GM12892 (cell line): Measurements from ENCODE around the gene P2RY12.
"Not testable (repeated sequence)": the region's sequence is repeated elsewhere in the genome, so short reads cannot be mapped to it uniquely, and the experiment has no call there.

Experiments used
- DNase-seq: peaks from one replicate; pipeline ENCODE4 v3.0.0; 2011; ENCODE audit not compliant: insufficient read length
- FAIRE-seq: peaks from 2 replicates; lab custom pipeline; 2011; peaks lifted over from hg19 to GRCh38; lab: Jason Lieb, UNC
- POLR2A ChIP-seq: IDR thresholded peaks from 2 replicates; pipeline ENCODE4 v1.6.1; 2011; ENCODE audit warnings: low read depth, low read length, control low read depth
- POLR2AphosphoS5 ChIP-seq: IDR thresholded peaks from 2 replicates; pipeline ENCODE4 v1.6.1; 2011; ENCODE audit warnings: low read depth, low read length, control low read depth
- TAF1 ChIP-seq: IDR thresholded peaks from 2 replicates; pipeline ENCODE4 v1.6.1; 2011; ENCODE audit warnings: low read depth, mild to moderate bottlenecking, control low read depth, low read length, borderline replicate concordance

The P2RY12 gene

DNA sequence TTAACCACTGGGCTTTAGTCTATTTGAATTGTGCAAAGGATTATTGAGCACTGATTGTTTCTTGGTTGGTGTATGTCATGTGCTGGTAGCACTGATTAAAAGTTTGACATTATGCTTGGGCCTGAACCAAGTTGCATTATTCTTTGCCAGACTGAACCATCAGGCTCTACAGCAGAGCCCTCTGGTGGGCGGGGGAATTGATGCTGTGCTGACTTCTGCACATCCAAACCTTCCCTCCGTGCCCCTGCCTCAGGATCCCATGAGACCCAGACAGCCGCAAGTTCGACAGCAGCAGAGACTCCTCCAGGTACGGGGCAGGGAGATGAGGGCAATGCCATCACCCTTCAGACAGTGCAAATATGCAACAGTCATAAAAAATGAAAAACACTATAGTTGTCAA, 28.4 kb upstream of the P2RY12 start:
- TF ChIP-seq POLR2A (no peak), TAF1 (no peak), POLR2AphosphoS5 (no peak)
- no peak for FAIRE-seq
- no peak for DNase-seq

DNA sequence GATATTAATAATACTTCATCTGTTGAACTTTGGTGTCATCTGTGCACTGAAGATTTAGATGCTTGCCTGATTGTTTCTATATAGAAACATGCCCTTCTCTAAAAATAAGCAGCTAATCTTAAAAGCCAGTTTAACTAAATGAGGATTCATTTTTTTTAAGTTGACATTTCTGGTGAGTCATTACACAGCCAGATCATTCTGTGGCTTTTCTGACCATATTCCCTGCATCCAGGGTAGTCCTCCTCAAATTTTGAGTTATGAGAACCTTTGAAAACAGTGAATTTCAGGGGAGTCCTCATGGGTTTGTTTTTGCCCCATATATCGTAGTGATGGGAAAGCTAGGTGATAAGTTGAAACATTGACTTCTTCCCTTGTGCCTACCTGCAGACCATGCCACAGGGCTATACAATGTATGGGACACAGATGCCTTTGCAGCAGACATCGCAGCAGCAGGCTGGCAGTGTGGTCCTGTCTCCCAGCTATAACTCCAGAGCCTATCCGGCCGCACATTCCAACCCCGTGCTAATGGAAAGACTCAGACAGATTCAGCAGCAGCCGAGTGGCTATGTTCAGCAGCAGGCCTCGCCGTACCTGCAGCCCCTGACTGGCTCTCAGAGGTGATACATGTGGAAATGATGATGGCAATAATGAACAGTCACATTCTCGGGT, 26.5 kb upstream of the P2RY12 start:
- TF ChIP-seq POLR2AphosphoS5 (no peak), POLR2A (no peak), TAF1 (no peak)
- no peak for FAIRE-seq
- no peak for DNase-seq

DNA sequence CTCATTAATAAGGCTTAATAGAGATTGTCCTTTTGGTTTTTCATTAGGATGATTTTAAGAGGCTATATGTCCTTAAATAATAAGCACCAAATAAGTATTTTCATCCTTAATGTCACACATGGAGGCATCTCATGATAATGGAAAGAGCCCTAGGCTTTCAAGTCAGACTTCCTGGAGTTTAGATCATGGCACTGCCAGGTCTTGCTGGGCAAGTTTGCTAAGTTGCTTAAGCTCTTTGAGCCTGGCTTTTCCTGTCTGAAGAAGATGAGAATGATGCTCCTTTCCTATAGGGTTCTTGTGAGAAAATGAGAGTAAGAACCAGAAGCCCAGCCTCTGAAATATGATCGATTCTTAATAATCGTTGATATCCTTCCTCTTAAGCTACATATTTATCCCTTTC, 23.4 kb upstream of the P2RY12 start:
- TF ChIP-seq POLR2AphosphoS5 (no peak), TAF1 (no peak), POLR2A (no peak)
- no peak for FAIRE-seq

DNA sequence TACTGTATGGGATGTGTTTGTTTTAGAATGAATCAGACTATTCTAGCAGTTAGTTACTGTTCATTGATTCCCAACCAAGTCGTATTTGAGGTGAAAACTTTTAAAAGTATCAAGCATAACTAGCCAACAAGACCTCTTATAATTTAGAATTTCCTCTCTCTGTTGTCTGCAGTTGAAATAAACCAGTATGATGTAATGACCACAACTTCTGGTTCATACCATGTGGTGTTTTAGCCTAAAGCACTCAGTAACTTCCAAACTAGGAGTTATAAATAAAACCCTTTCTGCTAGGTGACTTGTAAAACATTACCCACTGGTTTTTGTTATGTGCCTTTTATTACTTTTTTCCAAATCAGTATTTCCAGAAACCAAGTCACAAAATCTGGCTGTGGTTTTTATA, 19.8 kb upstream of the P2RY12 start:
- no peak for DNase-seq
- FAIRE-seq, result peak; percentile 30
- no peak for TF ChIP-seq TAF1

More for the DNA sequence above, 23.4 kb upstream of the P2RY12 start:
- no peak for DNase-seq

DNA sequence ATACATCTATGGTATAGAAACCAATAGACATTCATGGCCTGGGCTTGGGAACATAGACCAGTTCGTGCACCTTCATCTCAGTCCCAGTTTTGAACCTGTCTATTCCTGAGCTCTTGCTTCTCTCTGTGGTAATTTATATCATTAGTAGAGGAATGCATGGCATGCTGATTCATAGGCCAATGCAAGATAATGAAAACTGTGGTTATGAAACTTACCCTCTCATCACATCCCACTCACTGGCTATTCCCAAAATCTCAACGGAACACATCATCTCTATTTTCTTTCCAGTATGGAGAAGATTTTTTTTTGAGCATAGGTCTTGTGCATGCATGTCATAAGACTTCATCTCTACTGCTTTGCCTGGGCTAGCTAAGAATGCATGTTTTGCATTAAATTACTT, 18.7 kb upstream of the P2RY12 start:
- no peak for FAIRE-seq
- TF ChIP-seq TAF1 (no peak), POLR2A (no peak), POLR2AphosphoS5 (no peak)
- DNase-seq, result no peak

DNA sequence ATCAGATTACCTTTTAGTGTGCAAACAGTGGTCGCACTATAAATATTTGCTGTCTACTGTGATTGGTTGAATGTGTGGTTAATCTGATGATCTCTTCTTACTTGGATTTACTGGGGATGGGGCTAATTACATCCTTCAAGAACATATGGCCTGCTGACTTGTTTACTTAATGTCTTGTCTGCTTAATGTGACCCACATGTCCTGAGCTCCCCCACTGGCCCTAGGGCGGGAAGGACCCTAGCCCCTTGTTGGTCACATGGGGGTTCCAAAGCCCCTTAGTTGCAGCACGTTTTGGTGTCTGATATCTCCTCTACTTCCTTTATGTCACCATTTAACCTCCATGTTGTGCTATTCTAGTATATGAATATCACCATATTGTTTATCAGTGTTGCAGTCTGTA, 17.8 kb upstream of the P2RY12 start:
- FAIRE-seq, result no peak
- TF ChIP-seq POLR2A, result no peak
- no peak for TF ChIP-seq TAF1
- TF ChIP-seq POLR2AphosphoS5, result no peak
- no peak for DNase-seq

DNA sequence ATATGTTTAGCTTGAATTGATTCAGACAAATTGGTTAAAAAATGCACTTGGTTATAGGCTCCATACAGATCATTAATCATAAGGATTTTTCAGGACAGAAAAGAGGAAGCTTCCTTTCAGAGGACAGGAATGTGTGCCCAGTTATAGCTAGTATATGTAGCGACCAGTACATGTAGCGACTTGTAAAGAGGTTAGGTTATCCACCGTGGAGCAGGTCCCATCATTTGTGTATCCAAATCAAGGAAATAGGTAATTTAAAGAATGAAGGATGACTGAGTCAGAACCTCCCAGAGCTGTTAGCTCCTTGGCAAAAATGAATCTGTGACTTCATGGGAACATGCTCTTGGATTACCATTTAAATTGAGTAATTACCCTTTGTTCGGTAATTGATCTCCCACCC, 15.8 kb upstream of the P2RY12 start:
- DNase-seq (no peak), FAIRE-seq (no peak)
- TF ChIP-seq POLR2AphosphoS5, result no peak
- no peak for TF ChIP-seq POLR2A
- no peak for TF ChIP-seq TAF1

DNA sequence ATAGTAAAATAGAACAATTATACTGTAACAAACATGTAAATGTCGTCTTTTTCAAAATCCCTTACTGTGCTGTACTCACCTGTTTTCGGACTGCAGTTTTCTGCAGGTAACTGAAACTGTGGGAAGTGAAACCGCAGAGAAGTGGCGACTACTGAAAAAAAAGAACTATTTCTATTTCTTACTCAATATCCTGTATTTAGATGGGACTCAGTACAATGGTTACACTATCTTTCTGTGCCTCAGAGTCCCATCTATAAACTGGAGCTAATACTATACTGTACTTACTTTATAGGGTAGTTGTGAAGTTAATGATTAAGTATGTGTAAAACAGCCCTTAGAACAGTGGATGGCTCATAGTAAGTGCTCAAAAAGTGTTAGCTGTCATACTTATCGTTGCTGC, 14.3 kb upstream of the P2RY12 start:
- no peak for TF ChIP-seq POLR2A
- no peak for FAIRE-seq

DNA sequence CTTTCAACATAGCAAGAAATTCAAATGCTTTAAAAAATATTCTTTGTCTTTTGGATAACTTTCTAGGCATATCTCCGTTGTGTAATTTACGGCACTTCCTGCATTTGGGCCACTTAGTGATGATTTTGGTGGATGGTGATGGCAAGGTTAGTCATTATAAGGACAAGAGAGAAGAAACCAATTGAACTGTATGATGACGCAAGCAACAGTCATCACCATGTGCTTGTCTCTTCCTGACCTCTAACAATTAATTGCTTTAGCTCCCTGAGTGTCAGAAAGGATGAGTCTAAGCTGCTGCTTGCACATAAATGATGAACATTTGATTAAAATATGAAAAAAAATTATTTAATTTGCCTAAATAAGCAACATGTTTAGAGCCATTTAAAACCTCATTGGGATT, 11.3 kb upstream of the P2RY12 start:
- TF ChIP-seq POLR2A, result no peak
- no peak for TF ChIP-seq POLR2AphosphoS5
- no peak for TF ChIP-seq TAF1
- FAIRE-seq (no peak), DNase-seq (no peak)

More for the DNA sequence above, 14.3 kb upstream of the P2RY12 start:
- DNase-seq, result no peak

DNA sequence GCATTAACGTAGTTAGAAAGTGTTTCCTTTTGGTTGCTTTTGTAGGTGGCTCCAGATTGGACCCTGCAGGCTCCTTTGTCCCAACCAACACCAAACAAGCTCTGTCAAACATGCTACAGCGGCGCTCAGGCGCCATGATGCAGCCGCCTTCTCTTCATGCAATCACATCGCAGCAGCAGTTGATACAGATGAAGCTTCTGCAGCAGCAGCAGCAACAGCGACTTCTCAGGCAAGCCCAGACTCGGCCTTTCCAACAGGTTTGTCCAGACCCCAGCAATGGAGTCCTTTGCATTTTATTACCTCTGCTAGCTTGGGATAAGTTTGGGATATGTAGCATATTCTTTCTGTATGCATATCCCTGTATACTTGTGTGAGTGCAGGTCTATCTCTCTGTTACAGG, 10.1 kb upstream of the P2RY12 start:
- FAIRE-seq, result no peak
- TF ChIP-seq TAF1 (no peak), POLR2AphosphoS5 (no peak), POLR2A (no peak)

DNA sequence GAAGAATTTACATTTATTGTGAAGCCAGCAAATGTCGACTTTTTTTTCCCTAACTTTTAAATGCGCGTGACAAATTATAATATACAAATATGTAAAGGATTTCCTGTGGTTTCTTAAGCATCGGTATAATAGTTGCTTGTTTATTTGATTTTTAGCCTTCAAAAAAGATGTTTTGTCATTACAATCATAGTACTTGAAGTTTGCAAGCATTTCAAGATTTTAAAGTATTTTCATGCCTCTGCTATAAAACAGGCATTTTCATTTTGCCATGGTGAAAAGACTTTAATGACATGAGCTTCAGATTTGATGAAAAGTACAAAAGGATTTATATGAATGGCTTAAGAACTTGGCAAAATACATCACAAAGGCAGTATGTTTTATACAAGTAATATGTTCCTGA, 9.4 kb upstream of the P2RY12 start:
- no peak for DNase-seq
- TF ChIP-seq TAF1, result no peak
- no peak for TF ChIP-seq POLR2A
- TF ChIP-seq POLR2AphosphoS5, result no peak
- no peak for FAIRE-seq

More for the DNA sequence above, 10.1 kb upstream of the P2RY12 start:
- no peak for DNase-seq

DNA sequence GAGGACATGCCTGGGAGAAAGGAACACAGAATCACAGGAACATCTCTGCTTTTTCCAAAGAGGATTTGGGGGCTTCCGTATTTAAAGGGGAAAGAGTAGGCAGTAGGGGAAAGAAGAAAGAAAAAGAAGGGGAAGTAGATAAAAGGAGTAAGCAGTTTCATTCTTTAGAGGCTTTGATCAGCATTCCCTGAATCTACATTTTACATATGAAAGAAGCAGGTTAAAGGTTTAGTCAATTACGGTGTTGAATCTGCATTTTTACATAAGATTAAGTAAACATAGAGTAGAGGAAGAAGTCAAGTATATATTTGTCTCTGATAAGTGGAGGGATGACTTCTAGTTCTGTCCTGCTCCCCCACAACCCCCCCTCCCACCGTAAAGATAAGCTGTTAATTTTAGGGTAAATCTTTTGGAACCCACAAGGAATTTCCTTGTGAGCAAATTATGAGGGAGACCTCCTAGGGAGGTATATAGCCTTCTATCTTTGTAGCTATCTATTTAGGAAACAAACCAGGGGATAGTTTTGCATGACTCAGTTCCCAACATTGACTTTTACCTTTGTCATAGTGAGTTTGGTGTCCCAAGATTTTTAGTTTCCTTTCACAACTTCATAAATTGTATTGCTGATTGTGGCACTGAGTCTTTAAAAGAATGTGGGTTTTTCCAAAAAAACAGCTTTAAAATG, 8.7 kb upstream of the P2RY12 start:
- DNase-seq (no peak), FAIRE-seq (no peak)
- TF ChIP-seq POLR2A (no peak), TAF1 (no peak), POLR2AphosphoS5 (no peak)

DNA sequence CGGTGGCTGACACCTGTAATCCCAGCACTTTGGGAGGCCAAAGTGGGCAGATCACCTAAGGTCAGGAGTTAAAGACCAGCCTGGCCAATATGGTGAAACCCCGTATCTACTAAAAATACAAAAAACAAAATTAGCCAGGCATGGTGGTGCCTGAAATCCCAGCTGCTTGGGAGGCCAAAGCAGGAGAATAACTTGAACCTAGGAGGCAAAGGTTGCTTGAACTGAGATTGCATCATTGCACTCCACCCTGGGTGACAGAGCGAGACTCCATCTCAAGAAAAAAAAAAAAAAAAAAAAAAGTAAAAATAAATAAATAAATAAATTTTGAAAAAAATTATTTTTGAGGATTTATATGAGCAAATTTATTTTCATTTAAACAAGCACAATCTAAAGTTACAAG, 7.6 kb upstream of the P2RY12 start:
- FAIRE-seq, DNase-seq: not testable (repeated sequence)
